Activated gamma-delta T cell treated with anti-CD3 and anti-CD28 coated beads, Interleukin-2, amount 50 U/mL, for 16 hours (primary cell): ENCODE results near the gene MBP.

Source experiments
- DNase-seq: peaks from one replicate; pipeline ENCODE4 v3.0.0-alpha.2; 2020; ENCODE audit warnings: low read depth

Gene MBP

DNA sequence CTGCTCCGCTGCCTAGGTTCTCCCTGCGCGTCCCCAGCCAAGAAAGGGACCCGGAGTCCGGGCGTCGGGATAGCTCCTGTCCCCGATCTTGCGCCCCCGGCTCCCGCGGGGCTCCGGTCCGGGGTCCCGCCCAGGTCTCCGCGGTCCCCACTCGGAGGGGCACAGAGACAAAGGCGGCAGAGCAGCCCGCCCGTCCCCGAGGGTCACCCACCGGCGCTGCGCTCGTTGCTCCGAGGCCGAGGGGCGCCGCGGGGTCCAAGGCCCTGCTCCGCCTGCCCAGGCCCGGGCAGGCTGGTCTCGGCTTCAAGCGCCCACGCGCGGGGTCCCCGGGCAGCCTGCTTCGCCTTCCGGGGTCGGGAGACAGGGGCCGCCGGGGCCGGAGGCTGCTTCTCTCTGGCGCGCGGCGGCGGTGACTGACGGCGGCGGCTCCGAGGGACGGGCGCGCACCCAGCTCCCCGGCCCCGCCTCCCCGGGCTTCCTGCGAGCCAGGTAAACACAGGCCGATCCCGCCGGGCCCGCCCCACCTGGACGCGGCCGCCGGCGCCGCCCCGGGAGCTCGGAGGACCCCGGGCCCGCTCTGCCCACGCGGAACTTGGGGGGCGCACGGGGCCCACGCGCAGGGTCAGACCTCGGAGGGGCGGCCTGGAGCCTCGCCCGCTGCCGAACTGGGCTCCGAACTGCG, at the start of gene MBP:
Gene MBP, minus strand, starts transcription at position 415 of the 682 bp plus-strand sequence. CDS start 27,522 bp downstream, outside the sequence.
- peak; percentile 51 for DNase-seq

- DNase-seq = no peak
These were observed 49.5 kb upstream of the MBP start for GRCh38 chr18:77181950-77182707.

DNA sequence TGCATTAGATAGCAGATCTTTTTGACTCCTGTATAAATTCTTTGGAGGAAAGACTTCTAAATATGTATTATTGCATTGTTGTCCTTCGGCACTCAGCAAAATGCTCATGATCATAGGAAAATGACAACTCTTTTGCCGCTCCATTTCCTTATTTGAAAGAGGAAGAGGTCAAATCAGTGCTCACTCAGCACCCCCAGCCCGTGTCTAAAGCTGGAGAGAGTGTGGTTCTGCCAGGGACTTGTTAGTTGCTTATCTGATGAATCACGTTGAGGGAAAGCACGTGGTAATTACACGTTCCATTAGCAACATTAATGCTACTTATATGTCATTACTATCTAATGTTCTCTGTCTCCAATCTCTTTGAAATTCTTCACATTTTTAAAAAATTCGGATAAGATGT, 46.0 kb upstream of the MBP start:
- DNase-seq = no peak

DNA sequence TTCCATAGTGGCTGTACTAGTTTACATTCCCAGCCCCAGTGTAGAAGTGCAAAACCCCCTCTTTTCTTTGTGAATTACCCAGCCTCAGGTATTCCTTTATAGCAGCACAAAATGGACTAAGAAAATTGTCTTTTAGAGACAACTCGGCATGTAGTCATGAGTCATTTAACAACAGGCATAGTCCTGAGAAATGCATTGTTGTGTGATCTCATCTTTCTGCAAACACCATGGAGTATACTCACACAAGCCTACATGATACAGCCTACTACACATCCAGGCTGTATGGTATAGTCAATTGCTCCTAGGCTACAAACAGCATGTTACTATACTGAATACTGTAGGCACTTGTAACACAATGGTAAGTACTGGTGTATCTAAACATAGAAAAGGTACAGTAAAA, 44.4 kb upstream of the MBP start:
- no peak for DNase-seq

DNA sequence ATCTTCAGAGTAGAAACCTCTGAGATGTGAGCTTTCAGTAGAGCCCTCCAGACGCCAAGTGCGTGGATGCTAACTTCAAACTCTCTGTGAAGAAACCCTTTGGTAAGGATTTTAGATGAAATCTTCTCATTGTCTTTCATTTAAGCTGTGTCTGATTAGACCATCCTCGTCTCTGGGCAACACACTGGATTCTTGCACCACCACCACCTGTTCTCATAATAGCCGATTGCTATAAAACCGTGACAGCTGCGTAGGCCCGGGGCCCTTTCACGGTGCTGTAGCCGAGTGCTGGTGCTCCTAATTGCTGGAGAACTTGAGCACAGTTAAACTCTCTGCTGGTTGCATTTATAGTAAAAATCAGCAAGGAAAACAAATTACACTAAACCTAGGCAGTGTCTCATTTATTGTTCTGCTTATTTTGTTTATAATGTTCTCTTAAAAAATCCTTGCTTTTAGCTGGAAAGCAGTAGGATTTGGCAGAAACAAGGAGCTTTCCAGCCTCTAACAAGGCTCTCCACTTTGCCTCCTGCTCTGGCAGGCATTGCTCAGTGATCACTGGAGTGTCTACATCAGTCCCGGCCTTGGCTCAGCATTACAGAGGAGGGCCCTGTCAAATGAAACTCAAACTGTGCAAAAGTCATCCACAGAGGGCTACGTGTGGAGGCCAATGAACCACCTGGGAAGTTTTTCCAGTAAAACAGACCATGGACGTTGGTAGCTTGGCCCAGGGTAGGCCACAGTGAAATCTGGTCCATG, 40.9 kb upstream of the MBP start:
- DNase-seq = no peak

- no peak for DNase-seq
These were observed 38.4 kb upstream of the MBP start for GRCh38 chr18:77170890-77171410.

DNA sequence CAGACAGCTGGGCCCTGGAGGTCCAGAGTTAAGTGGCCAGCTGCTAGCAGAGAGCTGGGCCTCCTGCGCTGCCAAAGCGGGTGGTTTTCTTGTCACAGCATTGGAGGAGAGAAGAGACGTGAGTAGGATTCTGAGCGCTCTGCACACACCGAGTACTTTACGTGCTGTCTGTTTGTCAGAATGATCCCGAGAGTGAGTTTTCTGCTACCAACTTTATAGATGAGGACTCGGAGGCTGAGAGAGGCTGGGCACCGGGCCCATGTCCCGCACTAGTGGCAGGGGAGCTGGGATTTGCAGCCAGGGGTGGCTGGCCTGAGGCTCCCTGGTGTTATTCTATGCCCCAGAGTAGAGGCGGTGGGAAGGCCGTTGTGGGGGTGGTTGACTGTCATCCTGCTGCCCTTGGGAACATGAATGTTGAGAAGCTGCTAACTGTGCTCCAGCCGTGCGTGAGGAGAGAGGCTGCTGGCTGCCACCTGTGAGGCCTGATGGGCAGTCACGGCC, 36.3 kb upstream of the MBP start:
- DNase-seq = no peak

GRCh38 chr18:77167251-77167650, 34.7 kb upstream of the MBP start:
- no peak for DNase-seq

- no peak for DNase-seq
These were observed 33.9 kb upstream of the MBP start for GRCh38 chr18:77166523-77166922.

GRCh38 chr18:77165503-77166188, 33.1 kb upstream of the MBP start:
- no peak for DNase-seq

GRCh38 chr18:77164763-77165485, 32.3 kb upstream of the MBP start:
- no peak for DNase-seq

- no peak for DNase-seq
These were observed 31.4 kb upstream of the MBP start for GRCh38 chr18:77164026-77164425.

GRCh38 chr18:77162580-77162979, 30.0 kb upstream of the MBP start:
- no peak for DNase-seq

GRCh38 chr18:77161961-77162360, 29.4 kb upstream of the MBP start:
- no peak for DNase-seq

DNA sequence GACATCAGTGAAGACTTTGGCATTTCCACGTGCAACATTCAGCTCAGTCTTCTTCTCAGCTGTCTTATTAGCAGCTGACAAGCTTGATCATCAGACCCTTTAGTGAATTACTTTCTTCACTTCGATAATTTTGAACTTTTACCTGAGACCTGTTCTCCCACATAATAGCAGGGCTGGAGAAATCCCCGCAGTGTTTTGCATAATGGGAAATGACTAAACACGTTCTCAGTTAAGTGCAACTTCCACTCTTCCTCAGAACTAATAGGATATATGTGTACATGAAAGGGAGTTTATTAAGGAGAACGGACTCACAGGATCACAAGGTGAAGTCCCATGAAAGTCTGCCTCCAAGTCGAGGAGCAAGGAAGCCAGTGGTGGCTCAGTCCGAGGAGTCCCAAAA, 28.8 kb upstream of the MBP start:
- no peak for DNase-seq

- DNase-seq = no peak
These were observed 27.9 kb upstream of the MBP start for GRCh38 chr18:77160515-77160914.

DNA sequence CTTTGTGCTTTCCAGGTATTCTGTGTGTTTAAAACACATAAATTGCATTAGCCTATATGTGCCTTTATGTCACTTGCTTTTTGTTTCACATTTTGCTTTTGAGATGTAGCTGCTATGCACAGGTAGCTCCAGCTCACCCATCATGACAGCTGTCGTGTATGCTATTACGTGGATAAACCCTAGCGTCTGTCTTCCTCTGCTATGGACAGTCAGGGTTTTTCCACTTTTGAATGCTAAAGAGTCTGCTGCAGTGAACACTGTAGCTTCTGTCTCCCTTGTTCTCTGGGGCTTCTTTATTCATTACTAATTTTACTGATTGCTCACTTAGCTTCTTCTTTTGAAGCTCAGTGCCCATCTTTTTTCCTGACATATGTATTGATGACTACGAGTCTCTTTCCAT, 24.7 kb upstream of the MBP start:
- DNase-seq = no peak

DNA sequence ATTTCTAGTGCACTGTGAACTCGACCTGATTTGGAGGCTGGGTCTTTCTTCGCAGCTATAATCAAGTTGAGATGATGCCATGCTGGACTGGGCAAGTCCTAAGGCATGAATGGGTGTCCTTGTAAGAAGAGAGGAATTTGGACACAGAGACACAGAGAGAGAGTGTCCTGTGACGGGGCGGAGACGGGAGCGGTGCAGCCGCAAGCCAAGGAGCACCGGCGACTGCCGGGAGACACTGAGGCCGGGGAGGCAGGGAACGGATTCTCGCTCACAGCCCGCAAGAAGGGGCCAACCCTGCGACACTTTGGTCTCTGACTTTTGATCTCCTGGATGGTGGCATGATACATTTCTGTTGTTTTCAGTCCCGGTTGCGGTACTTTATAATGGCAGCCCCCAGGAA, 22.4 kb upstream of the MBP start:
- DNase-seq = no peak

- DNase-seq = no peak
These were observed 20.8 kb upstream of the MBP start for GRCh38 chr18:77153404-77153803.

GRCh38 chr18:77151772-77152520, 19.4 kb upstream of the MBP start:
- no peak for DNase-seq
